Peyer's patch (tissue), 4 donors: ENCODE data around the gene STH. TPM values are rescaled to one million over a fixed set of nuclear protein-coding genes. Genes with fewer than 3 reads are reported as not detected.

ENCODE experiments used
- DNase-seq, 3 donors: peaks; one replicate each; pipeline ENCODE4 v3.0.0-alpha.2; 2017 to 2019
- H3K27ac ChIP-seq, 4 donors: fragments of 200-600 bp; sonication (generic); one replicate each; pipeline ENCODE4 v1.5.1; 2016 to 2019
- H3K27me3 ChIP-seq, 2 donors: fragments of 200-600 bp; sonication (generic); one replicate each; pipeline ENCODE4 v1.5.1; 2019
- H3K36me3 ChIP-seq, 3 donors: fragments of 200-600 bp; sonication (generic); one replicate each; pipeline ENCODE4 v1.5.1; 2016 to 2019
- H3K4me1 ChIP-seq, 4 donors: fragments of 200-600 bp; sonication (generic); one replicate each; pipeline ENCODE4 v1.5.1; 2016 to 2019
- H3K4me3 ChIP-seq, 4 donors: fragments of 200-600 bp; sonication (generic); 1 replicate in 3 of 4; 2 replicates in 1 of 4; pipeline ENCODE4 v1.5.1; 2016 to 2019; ENCODE audit warnings: mild to moderate bottlenecking in 1 of 4
- H3K9me3 ChIP-seq, 4 donors: fragments of 200-600 bp; sonication (generic); one replicate each; pipeline ENCODE4 v1.5.1; 2016 to 2019; ENCODE audit warnings: mild to moderate bottlenecking in 1 of 4
- CTCF ChIP-seq, 6 experiments: fragments of 450-650 bp in 4 of 6; fragments of 200-600 bp in 2 of 6; sonication (generic) in 1 of 6; IDR thresholded peaks; one replicate each; pipeline ENCODE4 v1.5.1; 2017 to 2019; ENCODE audit warnings: antibody characterized with exemption in 6 of 6, mild to moderate bottlenecking in 3 of 6, moderate library complexity in 1 of 6
- POLR2A ChIP-seq, 2 donors: fragments of 450-650 bp; IDR thresholded peaks; one replicate each; pipeline ENCODE4 v1.5.1; 2017; ENCODE audit warnings: antibody characterized with exemption in 2 of 2, mild to moderate bottlenecking in 2 of 2, moderate library complexity in 2 of 2
- total RNA-seq, 4 donors: library from RNA; depleted of rRNA; stranded (reverse); fragments of >200 nt; gene quantifications; one replicate each; pipeline ENCODE4 v1.1.0, GENCODE V29; 2016

Gene STH
- total RNA-seq, 4 donors from 2014 or later = not detected

- TF ChIP-seq CTCF (IDR thresholded peaks at IDR 0.05) (no peak), POLR2A (IDR thresholded peaks at IDR 0.05) (no peak)
- H3K9me3 ChIP-seq = no peaks in the 10 kb centered on the region
- H3K27me3 ChIP-seq = no peaks in the 10 kb centered on the region
- H3K36me3 ChIP-seq = peaks cover 0 to 72% (median 0%) of the 10 kb centered on the region in 3 donors
- H3K4me1 ChIP-seq = peaks cover 0 to 24% (median 3%) of the 10 kb centered on the region in 4 donors
- DNase-seq = no peak
- H3K4me3 ChIP-seq = no peak overlapping the region
- no peak overlapping the region for H3K27ac ChIP-seq
Observed at GRCh38 chr17:46038414-46038813, 39.4 kb downstream of the STH start.

GRCh38 chr17:46038937-46039336, 39.9 kb downstream of the STH start:
- DNase-seq = no peak
- H3K4me1 ChIP-seq = peaks cover 0 to 26% (median 6%) of the 10 kb centered on the region in 4 donors
- H3K9me3 ChIP-seq = no peaks in the 10 kb centered on the region
- TF ChIP-seq CTCF (IDR thresholded peaks at IDR 0.05) (no peak), POLR2A (IDR thresholded peaks at IDR 0.05) (no peak)
- H3K27ac ChIP-seq = no peak overlapping the region
- no peak overlapping the region for H3K4me3 ChIP-seq
- H3K27me3 ChIP-seq = no peaks in the 10 kb centered on the region
- H3K36me3 ChIP-seq = peaks cover 0 to 67% (median 0%) of the 10 kb centered on the region in 3 donors

GRCh38 chr17:46039592-46040186, 40.6 kb downstream of the STH start:
- TF ChIP-seq CTCF (IDR thresholded peaks at IDR 0.05) (no peak), POLR2A (IDR thresholded peaks at IDR 0.05) (no peak)
- Histone ChIP-seq H3K4me1 (peaks cover 0 to 33% (median 7%) of the 10 kb centered on the region in 4 donors), H3K36me3 (peaks cover 0 to 59% (median 0%) of the 10 kb centered on the region in 3 donors), H3K27me3 (no peaks in the 10 kb centered on the region), H3K9me3 (no peaks in the 10 kb centered on the region), H3K4me3 (no peak overlapping the region), H3K27ac (no peak overlapping the region)
- no peak for DNase-seq

- Histone ChIP-seq H3K4me1 (peaks cover 0 to 35% (median 7%) of the 10 kb centered on the region in 4 donors), H3K4me3 (no peak overlapping the region), H3K9me3 (no peaks in the 10 kb centered on the region), H3K27ac (no peak overlapping the region), H3K27me3 (no peaks in the 10 kb centered on the region), H3K36me3 (peaks cover 0 to 53% (median 0%) of the 10 kb centered on the region in 3 donors)
- no peak for TF ChIP-seq CTCF (IDR thresholded peaks at IDR 0.05)
- no peak for TF ChIP-seq POLR2A (IDR thresholded peaks at IDR 0.05)
- no peak for DNase-seq
Observed at GRCh38 chr17:46042246-46042645, 43.2 kb downstream of the STH start.

GRCh38 chr17:46042925-46043324, 43.9 kb downstream of the STH start:
- DNase-seq = no peak
- no peak overlapping the region for H3K4me3 ChIP-seq
- H3K36me3 ChIP-seq = peaks cover 0 to 53% (median 0%) of the 10 kb centered on the region in 3 donors
- peaks cover 0 to 35% (median 7%) of the 10 kb centered on the region in 4 donors for H3K4me1 ChIP-seq
- no peak for TF ChIP-seq POLR2A (IDR thresholded peaks at IDR 0.05)
- TF ChIP-seq CTCF (IDR thresholded peaks at IDR 0.05) = no peak
- H3K27ac ChIP-seq = no peak overlapping the region
- H3K9me3 ChIP-seq = no peaks in the 10 kb centered on the region
- H3K27me3 ChIP-seq = no peaks in the 10 kb centered on the region
